ENCODE data around the gene SGCD.

The SGCD gene

GRCh38 chr5:156812959-156813358 is 486.0 kb downstream of the SGCD start:
- DNase-seq: no peak

- DNase-seq: no peak
These were observed 489.1 kb downstream of the SGCD start for GRCh38 chr5:156815988-156816599.
